PFSK-1 (cell line): ENCODE results near the gene APAF1.

ENCODE experiments used
- POLR2AphosphoS5 ChIP-seq: IDR thresholded peaks from 2 replicates; pipeline ENCODE4 v1.6.1; 2012; ENCODE audit warnings: low read depth, mild to moderate bottlenecking, control low read depth, low read length, moderate library complexity
- REST ChIP-seq, 2 experiments: IDR thresholded peaks; 2 replicates each; pipeline versions ENCODE4 v1.6.1 to v1.8.0; 2011 to 2012; ENCODE audit warnings: low read depth in 2 of 2, low read length in 2 of 2, control low read depth in 1 of 2, inconsistent platforms in 1 of 2, mild to moderate bottlenecking in 1 of 2, moderate library complexity in 1 of 2; ENCODE audit not compliant: insufficient read depth in 1 of 2

GRCh38 chr12:98771811-98772752 is 127.0 kb downstream of the APAF1 start:
- no peak for TF ChIP-seq REST (IDR thresholded peaks at IDR 0.05; ENCODE audit: insufficient read depth in 1 of 2, low read depth in 2 of 2, low read length in 2 of 2)
- no peak for TF ChIP-seq POLR2AphosphoS5
